Measurements from ENCODE around the gene AFDN. TPM values are rescaled to one million over a fixed set of nuclear protein-coding genes. Genes with fewer than 3 reads are reported as not detected.
A peak's percentile ranks its signal among the peaks of the same experiment; 100 is the strongest.

Gene AFDN
- total RNA-seq, 1 donor from 2014 or later = 102 TPM

DNA sequence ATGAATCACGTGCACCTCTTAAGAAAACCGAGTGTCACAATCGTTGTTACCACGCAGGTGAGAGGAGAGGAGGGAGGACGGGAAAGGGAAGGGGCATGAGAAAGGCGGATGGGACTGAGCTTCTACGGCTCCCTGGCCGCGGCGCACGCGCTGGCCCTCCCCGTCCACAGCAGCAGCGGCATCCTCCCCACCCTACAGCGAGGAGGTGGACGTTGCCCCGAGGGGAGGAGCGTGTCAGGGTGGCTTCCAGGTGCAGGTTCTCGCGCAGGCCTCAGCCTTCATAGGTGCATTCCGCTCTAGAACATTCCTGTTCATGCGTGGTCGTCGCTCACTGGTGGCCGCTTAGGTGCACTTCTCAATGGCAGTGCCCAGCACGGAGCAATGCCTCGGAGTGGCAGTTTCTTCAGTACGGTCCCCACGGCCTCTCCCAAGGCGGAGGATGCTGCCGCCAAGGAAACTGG, 29.7 kb upstream of the AFDN start:
- Mint-ChIP-seq H3K27ac (ENCODE audit: unreplicated experiment) (no peak overlapping the region), H3K4me1 (ENCODE audit: low read depth, unreplicated experiment) (peaks cover 19% of the 10 kb centered on the region), H3K9me3 (ENCODE audit: unreplicated experiment) (peaks cover 3% of the 10 kb centered on the region), H3K27me3 (ENCODE audit: low read depth, unreplicated experiment) (peaks cover 18% of the 10 kb centered on the region), H3K36me3 (ENCODE audit: low read depth, unreplicated experiment) (no peaks in the 10 kb centered on the region), H3K4me3 (ENCODE audit: unreplicated experiment) (no peak overlapping the region)
- Histone ChIP-seq H3K27me3 (ENCODE audit: insufficient read depth, low read length) (peaks cover 5% of the 10 kb centered on the region), H3K9me3 (ENCODE audit: insufficient read depth, low read depth, low read length) (no peaks in the 10 kb centered on the region), H4K20me1 (ENCODE audit: insufficient read depth, low read length) (no peaks in the 10 kb centered on the region), H3K4me2 (ENCODE audit: low read length) (no peak overlapping the region), H3K9ac (ENCODE audit: low read length) (no peak overlapping the region), H3K4me3 (ENCODE audit: insufficient read depth, low read depth, low read length) (no peak overlapping the region), H2AFZ (ENCODE audit: low read depth, low read length) (no peak overlapping the region), H3K79me2 (ENCODE audit: insufficient read depth, low read length) (no peaks in the 10 kb centered on the region), H3K36me3 (ENCODE audit: insufficient read depth, low read length) (no peaks in the 10 kb centered on the region), H3K27ac (ENCODE audit: low read depth, low read length) (no peak overlapping the region), H3K4me1 (ENCODE audit: insufficient read depth, low read length) (no peaks in the 10 kb centered on the region)
- TF ChIP-seq EZH2 (IDR thresholded peaks at IDR 0.05; ENCODE audit: insufficient read depth, low read length) = no peak
- DNase-seq (ENCODE audit: low read depth) = no peak
- FAIRE-seq = no peak

DNA sequence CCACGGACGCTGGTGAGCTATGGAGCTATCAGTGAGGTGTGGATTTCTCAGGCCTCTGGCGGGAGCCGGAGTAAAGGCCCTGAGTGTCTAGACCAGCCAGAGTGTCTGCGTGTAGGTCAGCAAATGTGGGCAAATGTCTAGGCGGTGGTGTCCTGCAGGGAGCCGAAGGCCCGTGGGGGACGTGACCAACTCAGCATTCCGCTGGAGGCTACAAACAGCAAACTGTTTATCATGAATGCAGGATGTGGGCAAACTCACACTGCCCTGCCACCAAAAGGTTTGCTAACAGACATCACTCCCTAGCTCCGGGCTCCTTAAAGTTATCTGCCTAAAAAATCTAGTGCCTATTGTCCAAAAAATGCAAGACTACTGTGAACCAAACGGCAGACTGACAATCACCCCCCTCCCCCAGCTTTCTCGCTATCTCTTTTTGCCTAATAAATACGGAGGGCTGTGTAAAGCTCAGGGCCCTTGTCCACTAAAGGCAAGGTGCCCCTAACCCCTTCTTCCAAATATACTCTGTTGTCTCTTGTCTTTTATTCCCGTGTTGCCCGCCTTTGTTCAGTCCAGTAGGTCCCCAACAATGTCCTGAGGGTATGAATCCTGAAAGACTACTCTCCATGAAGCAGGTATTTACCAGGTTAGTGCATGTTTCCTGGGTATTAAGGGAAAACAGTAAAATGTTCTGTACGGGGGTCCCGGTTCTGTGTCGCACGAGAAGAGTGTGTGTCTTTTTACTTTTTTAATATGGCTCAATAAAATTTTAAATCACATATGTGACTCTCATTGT, 29.0 kb upstream of the AFDN start:
- no peak for TF ChIP-seq EZH2 (IDR thresholded peaks at IDR 0.05; ENCODE audit: insufficient read depth, low read length)
- TF ChIP-seq, protein P1, sequence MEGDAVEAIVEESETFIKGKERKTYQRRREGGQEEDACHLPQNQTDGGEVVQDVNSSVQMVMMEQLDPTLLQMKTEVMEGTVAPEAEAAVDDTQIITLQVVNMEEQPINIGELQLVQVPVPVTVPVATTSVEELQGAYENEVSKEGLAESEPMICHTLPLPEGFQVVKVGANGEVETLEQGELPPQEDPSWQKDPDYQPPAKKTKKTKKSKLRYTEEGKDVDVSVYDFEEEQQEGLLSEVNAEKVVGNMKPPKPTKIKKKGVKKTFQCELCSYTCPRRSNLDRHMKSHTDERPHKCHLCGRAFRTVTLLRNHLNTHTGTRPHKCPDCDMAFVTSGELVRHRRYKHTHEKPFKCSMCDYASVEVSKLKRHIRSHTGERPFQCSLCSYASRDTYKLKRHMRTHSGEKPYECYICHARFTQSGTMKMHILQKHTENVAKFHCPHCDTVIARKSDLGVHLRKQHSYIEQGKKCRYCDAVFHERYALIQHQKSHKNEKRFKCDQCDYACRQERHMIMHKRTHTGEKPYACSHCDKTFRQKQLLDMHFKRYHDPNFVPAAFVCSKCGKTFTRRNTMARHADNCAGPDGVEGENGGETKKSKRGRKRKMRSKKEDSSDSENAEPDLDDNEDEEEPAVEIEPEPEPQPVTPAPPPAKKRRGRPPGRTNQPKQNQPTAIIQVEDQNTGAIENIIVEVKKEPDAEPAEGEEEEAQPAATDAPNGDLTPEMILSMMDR (IDR thresholded peaks at IDR 0.05; ENCODE audit: insufficient read depth, low read depth, low read length) = no peak
- H3K9me3 Mint-ChIP-seq (ENCODE audit: unreplicated experiment) = peaks cover 3% of the 10 kb centered on the region
- H3K36me3 Mint-ChIP-seq (ENCODE audit: low read depth, unreplicated experiment) = no peaks in the 10 kb centered on the region
- peaks cover 17% of the 10 kb centered on the region for H3K4me1 Mint-ChIP-seq (ENCODE audit: low read depth, unreplicated experiment)
- Histone ChIP-seq H2AFZ (ENCODE audit: low read depth, low read length) (no peak overlapping the region), H3K36me3 (ENCODE audit: insufficient read depth, low read length) (no peaks in the 10 kb centered on the region), H3K4me3 (ENCODE audit: insufficient read depth, low read depth, low read length) (no peak overlapping the region), H3K79me2 (ENCODE audit: insufficient read depth, low read length) (no peaks in the 10 kb centered on the region), H3K9ac (ENCODE audit: low read length) (no peak overlapping the region), H3K27me3 (ENCODE audit: insufficient read depth, low read length) (peaks cover 3% of the 10 kb centered on the region), H3K27ac (ENCODE audit: low read depth, low read length) (no peak overlapping the region), H3K9me3 (ENCODE audit: insufficient read depth, low read depth, low read length) (no peaks in the 10 kb centered on the region), H4K20me1 (ENCODE audit: insufficient read depth, low read length) (no peaks in the 10 kb centered on the region), H3K4me1 (ENCODE audit: insufficient read depth, low read length) (no peaks in the 10 kb centered on the region), H3K4me2 (ENCODE audit: low read length) (no peak overlapping the region)
- no peak for FAIRE-seq
- DNase-seq (ENCODE audit: low read depth) = no peak
- H3K27ac Mint-ChIP-seq (ENCODE audit: unreplicated experiment) = peak overlapping the region; percentile 66
- H3K27me3 Mint-ChIP-seq (ENCODE audit: low read depth, unreplicated experiment) = peaks cover 23% of the 10 kb centered on the region
- H3K4me3 Mint-ChIP-seq (ENCODE audit: unreplicated experiment) = no peak overlapping the region

DNA sequence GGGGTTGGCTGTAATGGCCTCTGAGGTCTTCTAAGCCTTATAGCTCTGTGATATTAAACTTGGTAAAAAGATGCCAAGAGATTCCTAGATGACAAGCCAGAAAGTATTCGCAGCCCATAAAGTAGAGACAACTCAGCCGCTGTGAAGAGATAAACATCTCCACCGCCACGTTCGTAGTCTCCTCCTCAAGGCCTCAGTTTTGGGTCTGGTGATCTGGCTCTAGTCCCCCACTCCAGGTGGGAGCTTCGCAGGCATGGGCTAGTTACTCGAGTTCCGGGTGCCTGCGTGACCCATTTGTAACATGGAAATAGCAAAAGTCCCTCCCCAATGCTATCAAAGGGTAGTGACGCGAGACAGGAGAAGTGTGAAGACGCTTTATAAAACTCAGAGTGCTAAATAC, 28.3 kb upstream of the AFDN start:
- Histone ChIP-seq H4K20me1 (ENCODE audit: insufficient read depth, low read length) (no peaks in the 10 kb centered on the region), H3K9me3 (ENCODE audit: insufficient read depth, low read depth, low read length) (no peaks in the 10 kb centered on the region), H3K27me3 (ENCODE audit: insufficient read depth, low read length) (peaks cover 3% of the 10 kb centered on the region), H3K9ac (ENCODE audit: low read length) (no peak overlapping the region), H3K4me3 (ENCODE audit: insufficient read depth, low read depth, low read length) (no peak overlapping the region), H3K36me3 (ENCODE audit: insufficient read depth, low read length) (no peaks in the 10 kb centered on the region), H3K4me2 (ENCODE audit: low read length) (no peak overlapping the region), H3K4me1 (ENCODE audit: insufficient read depth, low read length) (no peaks in the 10 kb centered on the region), H3K27ac (ENCODE audit: low read depth, low read length) (no peak overlapping the region), H3K79me2 (ENCODE audit: insufficient read depth, low read length) (no peaks in the 10 kb centered on the region), H2AFZ (ENCODE audit: low read depth, low read length) (no peak overlapping the region)
- Mint-ChIP-seq H3K4me1 (ENCODE audit: low read depth, unreplicated experiment) (peaks cover 9% of the 10 kb centered on the region), H3K27ac (ENCODE audit: unreplicated experiment) (no peak overlapping the region), H3K36me3 (ENCODE audit: low read depth, unreplicated experiment) (no peaks in the 10 kb centered on the region), H3K27me3 (ENCODE audit: low read depth, unreplicated experiment) (peaks cover 30% of the 10 kb centered on the region), H3K4me3 (ENCODE audit: unreplicated experiment) (no peak overlapping the region), H3K9me3 (ENCODE audit: unreplicated experiment) (peaks cover 3% of the 10 kb centered on the region)
- DNase-seq (ENCODE audit: low read depth) = no peak
- TF ChIP-seq, protein P1 (IDR thresholded peaks at IDR 0.05; ENCODE audit: insufficient read depth, low read depth, low read length) = no peak
- TF ChIP-seq EZH2 (IDR thresholded peaks at IDR 0.05; ENCODE audit: insufficient read depth, low read length) = no peak
- FAIRE-seq = no peak

All from astrocyte (in vitro differentiated cells and primary cell).